ENCODE measurements around the gene PNMT.

The PNMT gene

DNA sequence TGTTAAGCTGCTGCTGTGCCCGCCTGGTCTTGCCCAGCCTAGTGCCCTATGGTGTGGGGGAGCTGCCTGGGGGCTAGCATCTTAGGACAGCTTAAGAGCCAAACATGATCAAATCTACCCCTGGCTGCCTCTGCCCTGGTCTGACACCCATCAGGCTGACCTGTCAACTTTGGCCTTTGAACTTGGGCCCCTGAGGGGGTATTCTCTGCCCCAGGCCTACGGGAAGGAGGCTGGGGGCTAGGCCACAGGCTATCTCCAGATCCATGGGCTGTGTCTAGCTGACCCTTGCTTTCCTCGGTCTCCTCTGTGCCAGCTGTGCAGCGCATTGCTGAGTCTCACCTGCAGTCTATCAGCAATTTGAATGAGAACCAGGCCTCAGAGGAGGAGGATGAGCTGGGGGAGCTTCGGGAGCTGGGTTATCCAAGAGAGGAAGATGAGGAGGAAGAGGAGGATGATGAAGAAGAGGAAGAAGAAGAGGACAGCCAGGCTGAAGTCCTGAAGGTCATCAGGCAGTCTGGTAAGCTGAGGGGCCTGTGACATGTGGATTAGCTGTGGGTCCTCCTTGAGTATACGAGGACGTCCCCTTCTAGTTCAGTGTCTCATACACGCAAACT lies 34.6 kb upstream of the PNMT start:
- no peak for DNase-seq (ENCODE audit: low read depth in 2 of 2)

DNA sequence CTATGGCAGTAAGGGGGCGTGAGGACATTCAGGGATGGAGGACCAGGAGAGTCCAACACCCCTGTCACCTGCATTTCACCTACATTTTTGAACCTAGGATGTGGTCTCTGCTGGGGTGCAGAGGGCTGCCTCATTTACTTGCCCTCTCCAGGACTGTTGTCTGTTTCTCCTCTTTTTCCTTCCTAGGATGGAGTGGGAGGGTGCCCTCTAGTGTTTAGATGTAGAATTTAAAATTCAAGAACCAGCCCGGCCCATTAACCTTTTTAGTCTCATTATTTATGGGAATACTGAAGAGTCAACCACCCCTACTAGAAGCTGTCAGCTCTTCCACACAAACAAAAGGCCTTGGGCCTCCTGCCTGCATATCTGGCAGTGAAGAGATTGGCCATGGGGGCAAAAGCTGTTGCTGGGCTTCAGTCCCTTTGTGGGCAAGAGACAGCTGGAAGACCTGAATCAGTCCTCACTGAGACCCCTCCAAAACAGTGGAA lies 33.8 kb upstream of the PNMT start:
- DNase-seq (ENCODE audit: low read depth in 2 of 2), result peak in 1 of 2 experiments; percentile 6

DNA sequence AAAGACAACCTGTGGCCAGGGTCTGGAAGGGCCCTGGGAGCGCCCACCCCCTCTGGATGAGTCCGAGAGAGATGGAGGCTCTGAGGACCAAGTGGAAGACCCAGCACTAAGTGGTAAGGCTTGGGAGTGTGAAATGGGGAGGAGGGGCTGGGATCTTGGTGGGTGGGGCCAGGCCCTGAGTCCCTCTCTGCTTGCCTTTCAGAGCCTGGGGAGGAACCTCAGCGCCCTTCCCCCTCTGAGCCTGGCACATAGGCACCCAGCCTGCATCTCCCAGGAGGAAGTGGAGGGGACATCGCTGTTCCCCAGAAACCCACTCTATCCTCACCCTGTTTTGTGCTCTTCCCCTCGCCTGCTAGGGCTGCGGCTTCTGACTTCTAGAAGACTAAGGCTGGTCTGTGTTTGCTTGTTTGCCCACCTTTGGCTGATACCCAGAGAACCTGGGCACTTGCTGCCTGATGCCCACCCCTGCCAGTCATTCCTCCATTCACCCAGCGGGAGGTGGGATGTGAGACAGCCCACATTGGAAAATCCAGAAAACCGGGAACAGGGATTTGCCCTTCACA lies 32.6 kb upstream of the PNMT start:
- no peak for DNase-seq (ENCODE audit: low read depth in 2 of 2)

DNA sequence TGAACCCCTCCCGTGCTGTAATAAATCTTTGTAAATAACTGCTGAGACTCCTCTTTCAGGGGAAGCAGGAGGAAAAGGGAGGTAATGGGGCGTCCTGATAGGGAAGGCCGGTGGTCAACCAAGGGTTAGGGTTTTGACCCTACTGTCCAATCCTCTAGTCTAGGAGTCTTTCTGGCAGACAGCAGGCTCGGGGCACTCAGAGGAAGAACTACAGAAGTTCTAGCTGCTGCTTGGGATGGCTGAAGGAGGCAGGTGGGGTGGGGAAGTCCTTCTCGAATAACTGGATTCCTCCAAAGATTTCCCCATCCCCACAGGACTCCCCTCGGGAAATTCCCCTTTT lies 31.7 kb upstream of the PNMT start:
- DNase-seq (ENCODE audit: low read depth in 2 of 2), result no peak

DNA sequence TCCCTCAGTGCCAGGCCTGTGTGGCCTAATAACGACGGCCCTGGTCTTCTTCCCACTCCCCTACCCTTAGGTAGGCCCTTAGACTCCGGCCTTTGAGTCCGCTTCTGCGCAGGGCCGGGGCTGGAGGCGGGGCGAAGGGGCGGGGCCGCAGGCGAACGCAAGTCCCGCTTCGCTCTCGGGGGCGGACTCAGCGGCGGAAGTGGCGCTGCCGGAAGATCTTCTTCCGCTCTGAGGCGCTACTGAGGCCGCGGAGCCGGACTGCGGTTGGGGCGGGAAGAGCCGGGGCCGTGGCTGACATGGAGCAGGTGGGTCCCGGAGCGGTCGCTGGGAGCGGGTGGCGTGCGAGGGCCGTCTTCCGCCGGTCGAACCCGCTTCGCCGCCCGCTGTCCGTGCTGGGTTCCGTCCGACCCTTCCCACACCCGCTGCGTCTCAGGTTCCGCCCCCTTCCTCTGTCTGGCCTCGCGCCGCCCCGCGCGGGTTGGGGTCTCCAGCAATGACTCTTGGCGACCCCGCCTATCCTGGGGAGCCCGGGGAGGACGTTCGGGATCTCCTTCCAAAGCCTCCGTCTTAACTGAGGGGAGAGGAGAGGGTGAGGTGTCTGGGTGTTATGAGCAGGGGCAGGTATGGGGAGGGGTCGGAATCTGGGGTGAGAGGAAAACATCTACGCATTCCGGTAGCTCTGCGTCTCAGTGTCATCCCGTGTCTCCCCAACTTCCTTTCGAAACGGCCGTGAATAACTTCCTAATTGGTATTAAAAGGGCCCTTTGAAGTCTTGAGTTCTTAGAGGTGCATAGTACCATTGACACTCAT lies 31.1 kb upstream of the PNMT start, which contains the start of gene STARD3:
STARD3 (plus strand) TSS at position 218 of the 810 bp plus-strand sequence. CDS start 16,388 bp downstream, outside the sequence.
- peak; percentile 45 to 53 for DNase-seq (ENCODE audit: low read depth in 2 of 2)

DNA sequence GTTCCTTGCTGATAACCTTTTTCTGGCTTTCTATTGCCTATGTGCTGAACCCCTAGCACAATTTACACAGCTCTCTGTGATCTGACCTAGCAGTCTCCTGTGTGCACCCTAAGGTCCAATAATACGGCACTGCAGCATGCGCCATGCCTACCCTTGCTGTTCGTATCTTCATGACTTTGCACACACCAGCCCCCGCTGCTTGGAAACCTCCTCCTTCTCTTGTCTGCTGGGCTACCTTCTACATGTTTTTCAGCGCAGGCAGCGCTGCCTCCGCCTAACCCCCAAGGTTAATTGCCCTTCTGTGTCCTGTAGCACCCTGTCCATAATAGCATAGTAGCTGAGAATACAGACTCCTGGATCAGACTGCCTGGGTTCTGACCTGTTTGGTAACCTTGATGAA lies 29.9 kb upstream of the PNMT start:
- DNase-seq (ENCODE audit: low read depth in 2 of 2), result no peak

DNA sequence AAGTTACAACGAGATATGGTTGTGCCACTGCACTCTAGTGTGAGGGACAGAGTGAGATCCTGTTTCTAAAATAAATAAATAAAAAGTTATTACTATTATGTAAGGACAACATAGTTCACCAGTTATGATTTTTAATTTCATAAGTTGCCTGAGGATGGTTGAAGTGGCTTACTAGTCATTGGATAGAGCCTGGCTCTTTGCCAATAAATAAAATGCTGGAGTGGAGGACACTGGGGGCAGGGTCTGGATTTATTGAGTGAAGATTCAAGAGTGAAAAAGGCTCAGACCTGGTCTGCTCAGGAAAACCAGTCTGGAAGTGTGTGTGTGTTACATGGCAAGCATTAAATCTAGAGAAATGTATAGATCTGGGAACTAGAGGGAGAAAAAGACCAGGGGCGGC lies 29.2 kb upstream of the PNMT start:
- no peak for DNase-seq (ENCODE audit: low read depth in 2 of 2)

DNA sequence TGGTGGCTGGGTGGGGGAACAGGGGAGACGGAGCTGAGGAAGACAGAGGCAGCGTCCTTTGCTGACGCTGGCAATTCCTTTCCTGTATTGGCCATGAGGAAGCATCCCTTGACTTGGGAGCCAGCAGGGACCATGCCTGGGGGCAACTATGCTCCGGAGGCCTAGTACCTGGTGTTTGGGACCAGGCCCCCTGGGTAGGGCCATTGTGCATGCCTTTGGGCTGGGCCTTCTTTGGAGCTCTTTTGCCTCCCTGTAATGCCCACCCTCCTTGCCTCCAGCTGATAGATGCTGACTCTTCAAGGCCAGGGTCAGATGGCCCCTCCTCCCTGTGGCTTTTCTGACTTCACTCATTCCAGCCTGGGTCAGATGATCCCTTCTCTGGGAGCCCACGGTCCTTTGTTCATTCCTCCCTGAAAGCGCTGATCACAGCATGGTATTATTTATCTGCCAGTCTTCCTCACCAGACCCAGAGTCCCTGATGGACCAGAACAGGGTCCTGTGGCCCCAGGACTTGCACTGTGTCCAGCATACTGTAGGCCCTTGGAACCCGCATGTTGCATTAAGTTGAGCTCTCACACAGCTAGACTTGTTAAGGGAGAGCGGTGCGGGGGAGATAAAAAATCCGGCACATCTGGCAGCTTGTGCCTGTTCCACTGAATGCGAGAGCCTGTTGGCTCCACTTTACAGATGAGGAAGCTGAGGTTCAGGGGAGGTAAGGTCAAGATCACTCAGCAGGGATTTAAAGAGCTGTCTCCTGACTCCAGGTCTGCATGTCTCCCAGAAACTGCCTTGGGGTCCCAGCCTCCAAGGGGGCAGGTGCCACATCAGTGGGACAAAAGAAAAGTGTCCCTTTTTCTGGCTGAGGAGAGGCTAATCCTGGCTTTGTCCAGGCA lies 28.4 kb upstream of the PNMT start:
- DNase-seq (ENCODE audit: low read depth in 2 of 2), result no peak

DNA sequence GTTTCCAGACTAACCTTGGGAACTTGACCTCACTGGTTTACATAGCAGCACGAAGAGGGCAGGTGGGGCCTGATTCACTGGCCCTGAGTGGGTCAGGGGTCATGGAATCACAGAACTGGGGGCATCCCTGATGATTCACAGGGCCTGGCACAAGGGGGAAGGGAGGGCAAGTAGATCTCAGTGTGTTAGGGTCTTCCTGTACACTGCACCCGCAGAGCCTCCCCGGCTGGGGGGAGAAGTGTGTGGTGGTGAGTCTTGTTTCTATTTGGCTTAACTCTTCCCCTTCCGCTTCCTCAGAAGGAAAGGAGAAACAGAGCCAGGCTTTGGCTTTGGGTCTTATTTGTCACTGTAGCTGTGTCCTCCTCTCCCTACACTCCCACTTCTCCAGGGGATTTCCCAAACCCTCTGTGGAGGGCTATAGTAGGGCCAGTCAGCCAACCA lies 27.6 kb upstream of the PNMT start:
- DNase-seq (ENCODE audit: low read depth in 2 of 2), result no peak

DNA sequence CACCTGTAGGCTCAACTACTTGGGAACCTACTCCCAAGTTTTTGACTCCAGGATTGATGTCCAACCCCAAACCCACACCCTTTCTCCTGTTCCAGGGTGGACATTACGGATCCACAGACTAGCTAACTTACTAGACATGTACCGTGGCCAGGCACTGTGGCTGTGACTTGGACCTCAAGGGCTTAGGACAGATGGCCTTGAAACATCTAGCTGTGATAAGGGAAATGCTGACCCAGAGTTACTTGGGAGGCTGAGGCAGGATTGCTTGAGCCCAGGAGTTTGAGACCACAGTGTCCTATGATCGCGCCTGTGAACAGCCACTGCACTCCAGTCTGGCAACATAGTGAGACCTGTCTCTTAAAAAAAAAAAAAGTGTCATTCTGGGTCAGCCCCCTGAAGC lies 27.2 kb upstream of the PNMT start:
- no peak for DNase-seq (ENCODE audit: low read depth in 2 of 2)

DNA sequence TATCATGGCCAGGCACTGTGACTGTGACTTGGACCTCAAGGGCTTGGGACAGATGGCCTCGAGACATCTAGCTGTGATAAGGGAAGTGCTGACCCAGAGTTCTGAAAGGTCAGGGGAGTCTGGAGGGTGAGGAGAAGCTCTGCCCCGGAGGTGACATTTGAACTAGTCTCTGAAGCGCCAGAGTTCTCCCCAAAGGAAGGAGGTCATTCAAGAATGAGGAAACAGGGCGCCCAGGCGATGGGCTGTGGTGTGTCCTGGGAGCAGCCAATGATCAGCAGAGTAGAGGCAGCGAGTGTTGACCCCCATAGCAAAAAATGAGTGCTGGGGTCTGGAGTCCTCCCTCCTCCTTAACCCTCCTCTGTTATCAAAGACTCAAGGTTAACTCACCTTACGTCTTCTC lies 26.4 kb upstream of the PNMT start:
- no peak for DNase-seq (ENCODE audit: low read depth in 2 of 2)

DNA sequence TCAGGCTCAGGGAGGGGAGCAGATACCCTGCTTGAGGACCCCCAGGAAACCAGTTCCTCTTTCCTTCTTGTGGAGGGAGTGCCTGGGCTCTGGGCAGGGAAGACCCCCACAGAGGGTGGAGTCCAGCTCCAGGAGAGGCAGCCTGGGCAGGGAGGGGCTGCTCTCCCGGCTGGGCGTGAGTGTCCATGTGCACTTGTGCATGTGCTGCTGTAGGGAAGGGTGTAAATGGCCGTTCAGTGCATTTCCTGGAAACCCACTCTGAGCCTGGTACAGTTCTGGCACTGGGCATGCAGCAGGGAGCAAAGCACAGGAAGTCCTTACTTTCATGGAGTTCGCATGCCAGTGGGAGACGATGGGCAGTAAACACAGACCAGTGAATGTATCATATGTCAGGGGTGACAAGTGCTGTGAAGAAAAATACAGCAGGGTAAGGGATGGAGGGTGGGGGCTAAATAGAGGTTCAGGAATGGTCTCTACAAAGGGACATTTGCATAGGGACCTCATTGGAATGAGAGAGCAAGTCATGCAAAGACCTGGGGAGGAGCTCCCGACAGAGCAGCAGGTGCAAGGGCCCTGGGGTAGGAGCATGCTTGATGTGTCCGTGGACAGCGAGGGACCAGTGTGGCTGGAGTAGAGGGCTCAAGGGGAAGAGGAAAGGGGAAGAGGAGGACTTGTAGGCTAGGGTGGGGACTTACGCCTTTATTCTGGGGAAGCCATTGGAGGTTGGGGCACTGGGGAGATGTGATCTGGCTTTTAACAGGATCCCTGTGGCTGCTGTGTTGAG lies 25.8 kb upstream of the PNMT start:
- DNase-seq (ENCODE audit: low read depth in 2 of 2), result no peak

DNA sequence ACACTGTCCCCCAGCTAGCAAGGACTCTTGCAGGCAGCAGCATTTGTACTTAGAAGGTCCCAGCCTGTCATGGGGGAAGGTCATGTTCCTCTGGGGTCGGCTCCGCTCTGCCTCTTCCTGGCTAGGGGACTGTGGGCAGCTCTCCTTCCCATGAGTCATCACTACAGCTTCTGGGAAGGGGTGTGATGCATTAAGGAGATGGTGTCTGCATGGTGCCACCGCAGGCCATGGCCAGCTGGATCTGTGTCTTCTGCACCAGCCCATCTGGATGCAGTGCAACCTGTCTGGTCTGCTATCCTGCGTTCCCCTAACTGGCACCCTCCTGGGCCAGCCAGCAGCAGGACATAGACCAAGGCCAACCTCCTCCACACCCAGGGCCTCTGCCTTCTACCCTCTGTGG lies 25.0 kb upstream of the PNMT start:
- DNase-seq (ENCODE audit: low read depth in 2 of 2), result no peak

DNA sequence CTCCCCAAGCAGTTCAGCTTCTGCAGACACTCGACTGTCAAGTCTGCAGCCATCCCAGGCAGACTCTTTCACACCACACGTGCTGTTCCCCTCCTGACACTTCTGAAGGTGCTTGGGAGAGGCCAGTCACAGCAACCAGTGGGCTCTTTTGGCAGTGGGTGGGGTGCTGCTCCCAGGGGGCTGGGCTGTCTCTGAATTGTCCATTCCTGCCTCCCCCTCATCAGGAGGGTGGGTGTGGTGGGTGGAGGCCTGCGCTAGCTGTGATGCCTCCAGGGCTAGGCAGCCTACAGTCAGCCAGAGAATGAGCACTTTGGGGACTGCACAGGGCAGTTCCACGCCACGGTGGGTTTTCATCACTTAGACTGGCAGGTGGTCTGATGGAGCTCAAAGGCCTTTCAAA lies 21.0 kb upstream of the PNMT start:
- no peak for DNase-seq (ENCODE audit: low read depth in 2 of 2)

DNA sequence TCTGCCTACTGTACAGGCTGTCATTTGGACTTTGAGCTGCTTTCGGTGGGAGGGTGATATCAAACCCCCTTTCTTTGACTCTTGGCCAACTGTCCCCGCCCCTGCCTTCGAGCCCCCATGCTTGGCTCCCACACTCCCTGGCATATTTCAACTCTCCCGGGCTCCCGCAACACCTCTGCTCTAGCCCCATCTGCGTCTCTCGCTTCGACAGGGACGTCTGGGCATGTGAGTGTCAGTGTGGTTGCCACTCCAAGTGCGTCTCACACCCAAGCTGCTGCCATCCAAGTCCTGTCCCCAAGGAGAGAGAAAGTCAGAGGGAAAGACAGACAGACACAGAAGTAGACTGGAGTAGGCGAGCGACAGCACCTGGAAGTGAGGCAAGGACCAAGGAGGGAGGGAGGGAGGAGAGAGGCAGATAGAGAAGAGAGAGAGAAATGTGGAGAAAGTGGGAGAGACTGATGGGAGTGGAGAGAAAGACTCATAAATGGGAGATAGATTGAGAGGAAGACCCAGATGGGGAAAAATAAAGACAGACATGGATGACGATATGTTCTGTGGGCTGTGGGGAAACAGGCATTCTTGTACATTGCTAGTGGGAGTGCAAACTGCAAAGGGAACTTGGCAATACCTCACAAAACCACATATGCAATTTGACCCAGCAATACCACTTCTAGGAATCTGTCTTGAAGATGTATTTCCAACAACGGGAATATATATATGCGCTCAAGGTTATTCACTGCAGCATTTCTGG lies 19.5 kb upstream of the PNMT start:
- DNase-seq (ENCODE audit: low read depth in 2 of 2), result peak; percentile 54 to 59

DNA sequence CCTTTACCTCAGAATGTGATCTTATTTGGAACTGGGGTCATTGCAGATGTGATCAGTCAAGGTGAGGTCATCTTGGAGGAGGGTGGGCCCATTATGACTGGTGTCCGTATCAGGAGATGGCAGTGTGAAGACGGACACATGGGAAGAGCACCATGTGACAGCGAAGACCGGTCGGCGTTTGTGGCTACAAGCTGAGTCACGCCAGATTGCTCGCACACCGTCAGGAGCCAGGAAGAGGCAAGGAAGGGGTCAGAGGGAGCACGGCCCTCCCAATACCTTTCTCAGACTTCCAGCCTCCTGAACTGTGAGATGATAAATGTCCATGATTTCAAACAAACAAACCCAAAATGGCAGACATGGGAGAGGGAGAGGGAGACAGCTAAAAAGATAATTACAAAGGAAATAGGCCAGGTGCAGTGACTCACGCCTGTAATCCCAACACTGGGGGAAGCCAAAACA lies 18.1 kb upstream of the PNMT start:
- DNase-seq (ENCODE audit: low read depth in 2 of 2), result no peak

DNA sequence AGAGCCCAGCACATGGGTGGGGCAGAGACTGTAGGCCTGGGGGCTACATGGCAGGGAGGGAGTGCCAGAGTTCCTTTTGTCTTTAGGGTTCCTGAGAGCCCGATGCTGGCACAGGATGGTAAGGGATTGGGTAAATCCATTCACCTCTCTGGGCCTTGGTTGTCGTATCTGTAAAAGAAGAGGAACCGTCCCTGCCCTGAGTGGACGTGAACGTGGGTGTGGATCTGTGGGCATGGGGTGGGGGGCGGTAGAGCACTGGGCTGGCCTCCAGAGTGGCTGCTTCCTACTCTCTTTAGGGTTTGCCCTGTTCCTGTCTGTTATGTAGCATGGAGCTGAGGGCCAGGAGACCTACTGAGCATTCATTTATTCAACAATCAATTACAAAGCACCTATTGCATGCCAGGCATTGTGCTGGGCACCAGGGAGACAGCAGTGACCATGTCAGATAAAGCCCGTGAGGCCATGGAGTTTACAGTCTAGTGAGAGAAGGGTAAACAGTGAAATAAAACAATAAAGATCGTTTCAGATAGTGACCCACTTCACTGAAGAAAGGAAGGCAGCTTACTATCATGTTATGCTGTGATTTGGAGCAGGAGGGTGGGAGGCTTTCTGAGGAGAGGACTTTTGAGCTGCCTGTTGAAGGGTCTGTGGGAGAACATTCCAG lies 16.2 kb upstream of the PNMT start:
- no peak for DNase-seq (ENCODE audit: low read depth in 2 of 2)

DNA sequence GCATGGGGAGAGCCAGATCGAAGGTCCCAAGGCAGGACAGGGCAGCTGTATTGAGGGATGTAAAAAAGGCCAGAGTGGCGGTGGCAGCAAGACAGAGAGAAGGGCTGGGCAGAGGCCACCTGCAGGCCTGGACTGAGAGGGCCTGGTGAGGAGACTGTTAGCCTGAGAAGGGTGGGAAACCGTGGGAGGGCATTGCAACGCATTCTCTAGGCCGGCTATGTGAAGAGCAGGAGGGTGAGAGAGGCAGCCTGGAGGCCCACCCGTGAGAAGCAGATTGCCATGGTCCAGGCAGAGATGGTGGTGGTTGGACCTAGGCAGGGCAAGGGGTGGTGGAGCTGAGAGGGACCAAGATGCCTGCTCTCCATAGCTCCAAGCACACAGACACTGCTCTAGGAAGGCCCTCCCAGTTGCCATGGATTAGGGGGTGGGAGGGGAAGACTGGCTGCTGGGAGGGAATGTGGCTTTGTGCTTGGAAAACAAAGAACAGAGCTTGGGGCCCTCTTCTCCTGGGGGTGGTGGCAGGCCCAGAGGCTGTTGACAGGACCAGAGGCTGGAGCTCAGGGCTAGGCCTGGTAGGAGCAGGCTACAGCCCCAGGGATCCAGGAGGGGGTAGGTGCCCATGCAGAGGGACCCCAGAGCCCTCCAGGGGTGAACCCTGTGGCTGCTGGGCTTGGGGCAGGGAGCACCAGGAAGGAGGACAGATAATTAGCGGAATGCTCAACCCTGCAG lies 15.5 kb upstream of the PNMT start:
- no peak for DNase-seq (ENCODE audit: low read depth in 2 of 2)

DNA sequence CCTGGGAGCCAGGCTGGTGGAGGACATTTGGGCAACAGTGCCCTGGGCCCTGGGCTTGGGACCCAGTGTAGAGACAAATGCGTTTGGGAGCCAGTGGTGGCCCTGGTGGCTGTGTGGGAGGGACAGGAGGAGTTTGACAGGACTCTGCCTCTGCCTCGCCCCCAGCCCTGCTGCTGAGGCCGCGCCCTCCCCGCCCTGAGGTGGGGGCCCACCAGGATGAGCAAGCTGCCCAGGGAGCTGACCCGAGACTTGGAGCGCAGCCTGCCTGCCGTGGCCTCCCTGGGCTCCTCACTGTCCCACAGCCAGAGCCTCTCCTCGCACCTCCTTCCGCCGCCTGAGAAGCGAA lies 15.0 kb upstream of the PNMT start:
- DNase-seq (ENCODE audit: low read depth in 2 of 2), result no peak

All from fibroblast of skin of left biceps (primary cell).